Thyroid gland (tissue), 4 donors: ENCODE measurements around the gene KRT13. TPM values are rescaled to one million over a fixed set of nuclear protein-coding genes. Genes with fewer than 3 reads are reported as not detected.

ENCODE experiments used
- DNase-seq, 2 donors: peaks; one replicate each; pipeline ENCODE4 v3.0.0-alpha.2; 2019
- H3K27ac ChIP-seq, 3 donors: fragments of 200-600 bp; sonication (generic); 1 replicate in 2 of 3; 2 replicates in 1 of 3; pipeline ENCODE4 v1.5.1; 2016 to 2019; ENCODE audit warnings: mild to moderate bottlenecking in 1 of 3, moderate library complexity in 1 of 3
- H3K27me3 ChIP-seq: fragments of 200-600 bp; sonication (generic); one replicate; pipeline ENCODE4 v1.5.1; 2019
- H3K36me3 ChIP-seq, 2 donors: fragments of 200-600 bp; sonication (generic); one replicate each; pipeline ENCODE4 v1.5.1; 2016 to 2019
- H3K4me1 ChIP-seq, 2 donors: fragments of 200-600 bp; sonication (generic); one replicate each; pipeline ENCODE4 v1.5.1; 2017 to 2019
- H3K4me3 ChIP-seq, 3 donors: fragments of 200-600 bp; sonication (generic); replicated peaks in 1 of 3; 1 replicate in 2 of 3; 2 replicates in 1 of 3; pipeline ENCODE4 v1.5.1; 2016; ENCODE audit warnings: mild to moderate bottlenecking in 1 of 3
- H3K9me3 ChIP-seq: fragments of 200-600 bp; sonication (generic); one replicate; pipeline ENCODE4 v1.5.1; 2017
- CTCF ChIP-seq, 6 experiments: fragments of 200-600 bp in 3 of 6; fragments of 450-650 bp in 3 of 6; sonication (generic) in 3 of 6; IDR thresholded peaks; one replicate each; pipeline ENCODE4 v1.5.1; 2016 to 2019; ENCODE audit warnings: antibody characterized with exemption in 6 of 6, mild to moderate bottlenecking in 2 of 6, inconsistent platforms in 1 of 6, moderate library complexity in 1 of 6
- POLR2A ChIP-seq, 2 donors: fragments of 450-650 bp; IDR thresholded peaks; one replicate each; pipeline ENCODE4 v1.6.1; 2017; ENCODE audit warnings: antibody characterized with exemption in 2 of 2, mild to moderate bottlenecking in 2 of 2, moderate library complexity in 1 of 2
- WGBS, 2 donors: methylation state at CpG; one replicate each; pipeline ENCODE4 v1.1.5; 2017; 5-methylcytosine and 5-hydroxymethylcytosine counted together
- intact Hi-C: fragments of 100-400 bp; cut with DNase I; formaldehyde crosslinking; loops from one replicate; pipeline ENCODE4 v1.15.1; 2023
- total RNA-seq, 4 donors: library from RNA; depleted of rRNA; stranded (reverse); fragments of >200 nt; gene quantifications; one replicate each; pipeline ENCODE4 v1.2.3, GENCODE V29; 2016

The KRT13 gene
- total RNA-seq, 4 donors from 2014 or later = 0.83 TPM; not detected in 3

- no peaks in the 10 kb centered on the region for H3K36me3 ChIP-seq
- intact Hi-C loops = no loop called here
- no peaks in the 10 kb centered on the region for H3K9me3 ChIP-seq
- no peak overlapping the region for H3K4me3 ChIP-seq
- H3K4me1 ChIP-seq = no peaks in the 10 kb centered on the region
- TF ChIP-seq CTCF (IDR thresholded peaks at IDR 0.05) (no peak), POLR2A (IDR thresholded peaks at IDR 0.05) (no peak)
- no peak overlapping the region for H3K27ac ChIP-seq
- WGBS, 2 donors = 78 to 80% methylated on average over 8 of the region's 8 CpGs
- no peaks in the 10 kb centered on the region for H3K27me3 ChIP-seq
- DNase-seq = no peak
Observed at GRCh38 chr17:41474863-41475262, 30.5 kb downstream of the KRT13 start.

GRCh38 chr17:41468346-41468745 is 37.1 kb downstream of the KRT13 start:
- Histone ChIP-seq H3K4me3 (no peak overlapping the region), H3K27me3 (no peaks in the 10 kb centered on the region), H3K4me1 (peaks cover 0 to 5% of the 10 kb centered on the region in 2 donors), H3K9me3 (no peaks in the 10 kb centered on the region), H3K27ac (no peak overlapping the region), H3K36me3 (no peaks in the 10 kb centered on the region)
- no peak for TF ChIP-seq POLR2A (IDR thresholded peaks at IDR 0.05)
- TF ChIP-seq CTCF (IDR thresholded peaks at IDR 0.05) = no peak
- intact Hi-C loops = no loop called here
- DNase-seq = no peak

- WGBS, 2 donors = 62 to 66% methylated on average over 4 of the region's 4 CpGs
- TF ChIP-seq CTCF (IDR thresholded peaks at IDR 0.05) = no peak
- DNase-seq = no peak
- Histone ChIP-seq H3K27ac (no peak overlapping the region), H3K4me3 (no peak overlapping the region), H3K36me3 (no peaks in the 10 kb centered on the region), H3K27me3 (no peaks in the 10 kb centered on the region), H3K9me3 (no peaks in the 10 kb centered on the region), H3K4me1 (peaks cover 0 to 5% of the 10 kb centered on the region in 2 donors)
- intact Hi-C loops = no loop called here
Observed at GRCh38 chr17:41467561-41467960, 37.9 kb downstream of the KRT13 start.

- no peak within 1 kb of the TSS for H3K27ac ChIP-seq
Observed at GRCh38 chr17:41466988-41467387, 38.4 kb downstream of the KRT13 start, which contains the start of gene KRT32. Gene KRT32, minus strand, starts transcription at chr17:41467386. Its CDS starts 61 bp downstream, at chr17:41467325.

GRCh38 chr17:41464682-41465081 is 40.7 kb downstream of the KRT13 start:
- TF ChIP-seq POLR2A (IDR thresholded peaks at IDR 0.05) (no peak), CTCF (IDR thresholded peaks at IDR 0.05) (no peak)
- WGBS, 2 donors = 15 to 38% methylated on average over 6 of the region's 6 CpGs

More at GRCh38 chr17:41466988-41467387, 38.4 kb downstream of the KRT13 start, which contains the start of gene KRT32:
- intact Hi-C loops = no loop called here
- no peak for DNase-seq
- Histone ChIP-seq H3K36me3 (no peaks in the 10 kb centered on the region), H3K27me3 (no peaks in the 10 kb centered on the region), H3K4me1 (peaks cover 0 to 5% of the 10 kb centered on the region in 2 donors), H3K4me3 (no peak within 1 kb of the TSS), H3K9me3 (no peaks in the 10 kb centered on the region)
- TF ChIP-seq CTCF (IDR thresholded peaks at IDR 0.05) (no peak), POLR2A (IDR thresholded peaks at IDR 0.05) (no peak)
- WGBS, 2 donors = 83 to 90% methylated on average over 6 to 14 of the region's 14 CpGs

More at GRCh38 chr17:41464682-41465081, 40.7 kb downstream of the KRT13 start:
- intact Hi-C loops = no loop called here
- Histone ChIP-seq H3K27me3 (no peaks in the 10 kb centered on the region), H3K4me1 (peaks cover 0 to 5% of the 10 kb centered on the region in 2 donors), H3K4me3 (no peak overlapping the region), H3K36me3 (no peaks in the 10 kb centered on the region), H3K9me3 (no peaks in the 10 kb centered on the region), H3K27ac (no peak overlapping the region)
- peak; percentile 68 to 80 for DNase-seq
